Common myeloid progenitor, CD34-positive (primary cell): ENCODE results near the gene ERG28.
A peak's percentile ranks its signal among the peaks of the same experiment; 100 is the strongest.
"Not testable (repeated sequence)": the region's sequence is repeated elsewhere in the genome, so short reads cannot be mapped to it uniquely, and the experiment has no call there.

Experiments used
- CTCF ChIA-PET: fragments of 350-600 bp; sonication (Branson Sonifier 250); formaldehyde crosslinking; loops from one replicate; lab custom pipeline; 2021; ENCODE audit warnings: antibody characterized with exemption; lab: Charles Lee
- POLR2A ChIA-PET: fragments of 350-600 bp; sonication (Branson Sonifier 250); formaldehyde crosslinking; loops from one replicate; lab custom pipeline; 2021; ENCODE audit warnings: antibody characterized with exemption; lab: Charles Lee
- DNase-seq, 3 donors: peaks; one replicate each; pipeline versions ENCODE4 v3.0.0 to v3.0.0-alpha.2; 2013
- H3K27ac ChIP-seq, 2 experiments: 1 replicate in 1 of 2; 2 replicates in 1 of 2; pipeline ENCODE4 v1.7.0; 2013; ENCODE audit warnings: inconsistent platforms in 2 of 2, low read length in 2 of 2, mild to moderate bottlenecking in 2 of 2, low read depth in 1 of 2, moderate library complexity in 1 of 2; ENCODE audit not compliant: severe bottlenecking in 2 of 2, insufficient read depth in 1 of 2, poor library complexity in 1 of 2
- H3K27me3 ChIP-seq, 5 experiments: replicated peaks in 2 of 5; 1 replicate in 3 of 5; 2 replicates in 2 of 5; pipeline versions ENCODE4 v1.6.1 to v1.7.0; 2013; ENCODE audit warnings: low read length in 4 of 5, mild to moderate bottlenecking in 2 of 5, moderate library complexity in 2 of 5, inconsistent platforms in 1 of 5; ENCODE audit not compliant: insufficient read depth in 5 of 5, control insufficient read depth in 4 of 5
- H3K36me3 ChIP-seq, 4 experiments: 1 replicate in 2 of 4; 2 replicates in 2 of 4; pipeline versions ENCODE4 v1.6.1 to v1.7.0; 2013; ENCODE audit warnings: low read length in 3 of 4, control low read depth in 1 of 4, mild to moderate bottlenecking in 1 of 4; ENCODE audit not compliant: control insufficient read depth in 4 of 4, insufficient read depth in 4 of 4
- H3K4me1 ChIP-seq, 4 experiments: 1 replicate in 3 of 4; 2 replicates in 1 of 4; pipeline versions ENCODE4 v1.6.1 to v1.7.1; 2013; ENCODE audit warnings: low read length in 3 of 4, mild to moderate bottlenecking in 3 of 4, control low read depth in 1 of 4, inconsistent platforms in 1 of 4, moderate library complexity in 1 of 4; ENCODE audit not compliant: control insufficient read depth in 4 of 4, insufficient read depth in 4 of 4; ENCODE audit errors: control extremely low read depth in 1 of 4
- H3K4me3 ChIP-seq, 7 experiments: 1 replicate in 4 of 7; 2 replicates in 3 of 7; pipeline versions ENCODE4 v1.5.1 to v1.7.0; 2013; ENCODE audit warnings: mild to moderate bottlenecking in 7 of 7, low read length in 6 of 7, moderate library complexity in 6 of 7, inconsistent platforms in 2 of 7, low read depth in 2 of 7, control low read depth in 1 of 7; ENCODE audit not compliant: insufficient read depth in 4 of 7, control insufficient read depth in 1 of 7; ENCODE audit errors: extremely low read depth in 1 of 7
- H3K9me3 ChIP-seq, 5 experiments: 1 replicate in 4 of 5; 2 replicates in 1 of 5; pipeline versions ENCODE4 v1.6.1 to v1.7.1; 2013; ENCODE audit warnings: low read length in 4 of 5, mild to moderate bottlenecking in 2 of 5, inconsistent platforms in 1 of 5, low read depth in 1 of 5, moderate library complexity in 1 of 5; ENCODE audit not compliant: control insufficient read depth in 4 of 5, insufficient read depth in 2 of 5; ENCODE audit errors: control extremely low read depth in 1 of 5
- WGBS: methylation state at CpG from one replicate; pipeline ENCODE4 v1.1.5; 2013; ENCODE audit not compliant: insufficient coverage; 5-methylcytosine and 5-hydroxymethylcytosine counted together

Gene ERG28

GRCh38 chr14:75607044-75607443 is 53.6 kb downstream of the ERG28 start:
- ChIA-PET CTCF (no interaction called here), POLR2A (no interaction called here)
- H3K27me3 ChIP-seq, result no peaks in the 10 kb centered on the region
- peaks cover 0 to 15% (median 0%) of the 10 kb centered on the region in 4 experiments for H3K4me1 ChIP-seq
- H3K27ac ChIP-seq, result no peak overlapping the region
- no peak overlapping the region for H3K4me3 ChIP-seq
- WGBS, result no CpG with 5 or more reads among the region's 1 CpG
- DNase-seq, result no peak
- H3K9me3 ChIP-seq, result peaks cover 0 to 14% (median 0%) of the 10 kb centered on the region in 5 experiments
- no peaks in the 10 kb centered on the region for H3K36me3 ChIP-seq

GRCh38 chr14:75605916-75606315 is 54.8 kb downstream of the ERG28 start:
- Histone ChIP-seq H3K27ac (no peak overlapping the region), H3K36me3 (no peaks in the 10 kb centered on the region), H3K9me3 (peaks cover 0 to 14% (median 0%) of the 10 kb centered on the region in 5 experiments), H3K27me3 (no peaks in the 10 kb centered on the region), H3K4me3 (no peak overlapping the region), H3K4me1 (peaks cover 0 to 15% (median 0%) of the 10 kb centered on the region in 4 experiments)
- 100% methylated on average over 9 of the region's 10 CpGs for WGBS
- ChIA-PET CTCF (interaction anchor here (0.7 to 2.8 kb wide), 2 partner anchors 13 to 45 kb away, joined by 3 to 16 read pairs; no protein-coding TSS in a partner anchor), POLR2A (interaction anchor here (0.6 to 0.7 kb wide), 2 partner anchors 10 to 102 kb away, joined by 3 to 4 read pairs; no protein-coding TSS in a partner anchor)
- DNase-seq, result no peak

- DNase-seq, result peak; percentile 10 to 76 (median 63)
- H3K27ac ChIP-seq, result no peak overlapping the region
- peaks cover 0 to 15% (median 0%) of the 10 kb centered on the region in 4 experiments for H3K4me1 ChIP-seq
- no peak overlapping the region for H3K4me3 ChIP-seq
- 86% methylated on average over 8 of the region's 11 CpGs for WGBS
- peaks cover 0 to 14% (median 0%) of the 10 kb centered on the region in 5 experiments for H3K9me3 ChIP-seq
- H3K27me3 ChIP-seq, result no peaks in the 10 kb centered on the region
- CTCF ChIA-PET, result interaction anchor here (0.6 to 2.8 kb wide), 4 partner anchors 14 to 252 kb away, joined by 3 to 16 read pairs (median 3); no protein-coding TSS in a partner anchor
- no peaks in the 10 kb centered on the region for H3K36me3 ChIP-seq
- POLR2A ChIA-PET, result no interaction called here
Measured at GRCh38 chr14:75604979-75605851, 55.5 kb downstream of the ERG28 start.

GRCh38 chr14:75602503-75602902 is 58.2 kb downstream of the ERG28 start:
- Histone ChIP-seq H3K27me3 (no peaks in the 10 kb centered on the region), H3K9me3 (peaks cover 0 to 7% (median 0%) of the 10 kb centered on the region in 5 experiments), H3K4me3 (no peak overlapping the region), H3K36me3 (no peaks in the 10 kb centered on the region), H3K4me1 (peaks cover 0 to 18% (median 0%) of the 10 kb centered on the region in 4 experiments), H3K27ac (no peak overlapping the region)
- WGBS, result 100% methylated on average over 1 of the region's 3 CpGs
- ChIA-PET CTCF (interaction anchor here (1.2 to 2.0 kb wide), 2 partner anchors 26 to 50 kb away, joined by 3 to 7 read pairs; no protein-coding TSS in a partner anchor), POLR2A (no interaction called here)
- no peak for DNase-seq

- H3K9me3 ChIP-seq, CTCF ChIA-PET, H3K27me3 ChIP-seq, DNase-seq, H3K4me3 ChIP-seq, H3K36me3 ChIP-seq, H3K27ac ChIP-seq, POLR2A ChIA-PET: not testable (repeated sequence)
- peaks cover 0 to 25% (median 0%) of the 10 kb centered on the region in 4 experiments for H3K4me1 ChIP-seq
- WGBS, result 100% methylated on average over 4 of the region's 6 CpGs
Measured at GRCh38 chr14:75601061-75601460, 59.6 kb downstream of the ERG28 start.

- WGBS, result no CpG with 5 or more reads among the region's 1 CpG
- POLR2A ChIA-PET, H3K9me3 ChIP-seq, CTCF ChIA-PET, H3K36me3 ChIP-seq, H3K27ac ChIP-seq, H3K27me3 ChIP-seq, H3K4me3 ChIP-seq, DNase-seq: not testable (repeated sequence)
- H3K4me1 ChIP-seq, result peaks cover 0 to 17% (median 0%) of the 10 kb centered on the region in 4 experiments
Measured at GRCh38 chr14:75600100-75600499, 60.6 kb downstream of the ERG28 start.
